GM12801 (cell line): ENCODE data around the gene ZNF827.

ENCODE experiments used
- TF ChIP-seq, protein P1 (sequence below): IDR thresholded peaks from one replicate; pipeline ENCODE4 v1.5.1; 2011; ENCODE audit warnings: control low read depth; ENCODE audit not compliant: insufficient read length; ENCODE audit errors: extremely low read depth

ZNF827 gene

DNA sequence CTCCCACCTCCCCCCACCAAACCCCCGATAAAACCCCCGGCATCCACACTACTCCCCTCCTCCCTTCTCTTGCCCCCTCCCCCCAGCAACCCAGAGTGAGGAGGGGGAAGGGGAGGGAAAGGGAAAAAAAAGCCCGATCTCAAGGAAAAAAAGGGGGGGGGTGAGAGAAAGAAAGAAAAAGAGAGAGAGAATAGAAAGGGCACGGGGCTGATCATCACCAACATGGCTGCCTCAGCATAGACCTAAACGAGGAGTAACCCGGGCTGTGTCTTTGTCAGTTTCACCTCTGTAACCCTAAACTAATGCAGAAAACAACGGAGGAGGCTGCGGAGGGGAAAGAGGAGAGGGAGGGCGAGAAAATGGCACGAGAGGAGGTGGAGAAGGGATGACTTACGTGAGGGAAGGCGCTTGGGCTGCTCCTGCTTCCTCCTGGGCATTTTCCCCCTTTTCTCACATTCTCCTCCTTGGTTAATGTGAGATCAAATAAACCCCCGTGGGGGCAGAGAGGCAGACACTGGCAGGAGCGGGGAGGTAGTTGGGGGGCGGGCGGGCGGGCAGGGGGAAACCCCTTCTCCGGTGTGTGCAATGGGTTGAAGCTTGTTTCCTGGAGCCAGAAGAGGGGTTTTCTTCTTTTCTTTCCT is 532 bp downstream of the ZNF827 start:
- TF ChIP-seq, protein P1, sequence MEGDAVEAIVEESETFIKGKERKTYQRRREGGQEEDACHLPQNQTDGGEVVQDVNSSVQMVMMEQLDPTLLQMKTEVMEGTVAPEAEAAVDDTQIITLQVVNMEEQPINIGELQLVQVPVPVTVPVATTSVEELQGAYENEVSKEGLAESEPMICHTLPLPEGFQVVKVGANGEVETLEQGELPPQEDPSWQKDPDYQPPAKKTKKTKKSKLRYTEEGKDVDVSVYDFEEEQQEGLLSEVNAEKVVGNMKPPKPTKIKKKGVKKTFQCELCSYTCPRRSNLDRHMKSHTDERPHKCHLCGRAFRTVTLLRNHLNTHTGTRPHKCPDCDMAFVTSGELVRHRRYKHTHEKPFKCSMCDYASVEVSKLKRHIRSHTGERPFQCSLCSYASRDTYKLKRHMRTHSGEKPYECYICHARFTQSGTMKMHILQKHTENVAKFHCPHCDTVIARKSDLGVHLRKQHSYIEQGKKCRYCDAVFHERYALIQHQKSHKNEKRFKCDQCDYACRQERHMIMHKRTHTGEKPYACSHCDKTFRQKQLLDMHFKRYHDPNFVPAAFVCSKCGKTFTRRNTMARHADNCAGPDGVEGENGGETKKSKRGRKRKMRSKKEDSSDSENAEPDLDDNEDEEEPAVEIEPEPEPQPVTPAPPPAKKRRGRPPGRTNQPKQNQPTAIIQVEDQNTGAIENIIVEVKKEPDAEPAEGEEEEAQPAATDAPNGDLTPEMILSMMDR = no peak

DNA sequence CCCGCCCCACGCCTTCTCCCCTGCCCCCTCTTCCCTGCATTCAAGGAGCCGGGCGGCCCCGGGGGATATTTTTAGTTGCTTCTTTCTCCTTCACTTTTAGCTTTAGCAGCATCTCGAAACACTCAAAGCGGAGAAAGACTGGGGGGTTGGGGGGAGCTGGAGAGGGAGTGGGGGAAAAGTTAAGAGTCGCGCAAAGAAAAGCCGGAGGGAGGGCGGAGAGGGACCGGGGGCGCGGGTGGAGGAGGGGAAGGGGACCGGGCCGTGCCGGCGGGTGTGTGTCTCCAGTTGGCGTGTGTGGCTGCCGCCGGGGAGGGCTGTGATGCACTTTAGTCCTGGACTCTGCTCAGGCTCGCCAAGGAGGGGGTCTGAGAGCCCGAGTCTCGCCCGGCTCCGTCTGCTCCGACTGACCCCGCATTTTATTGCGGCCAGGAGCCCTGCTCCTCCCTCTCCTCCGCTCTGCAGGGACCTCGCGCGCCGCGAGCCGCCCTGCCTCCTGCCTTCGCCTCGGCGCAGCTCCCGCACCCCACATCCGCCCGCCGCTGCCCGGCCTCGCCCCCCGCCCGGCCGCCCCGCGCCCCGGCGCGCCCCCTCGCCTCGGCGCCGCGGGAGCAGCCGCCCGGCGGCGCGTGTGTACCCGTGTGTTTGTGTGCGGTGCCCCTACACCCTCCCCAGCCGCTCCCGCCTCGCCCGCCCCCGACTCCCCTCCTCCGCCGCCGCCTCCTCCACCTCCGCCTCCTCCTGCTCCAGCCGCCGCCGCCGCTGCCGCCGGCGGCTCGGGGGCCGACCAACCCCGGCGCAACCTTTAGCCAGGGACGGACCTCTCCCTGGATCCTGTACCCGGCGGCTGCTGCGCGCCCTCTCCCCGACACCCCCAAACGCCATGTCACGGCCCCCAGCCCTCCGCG is 1.4 kb downstream of the ZNF827 start:
- TF ChIP-seq, protein P1 = no peak

DNA sequence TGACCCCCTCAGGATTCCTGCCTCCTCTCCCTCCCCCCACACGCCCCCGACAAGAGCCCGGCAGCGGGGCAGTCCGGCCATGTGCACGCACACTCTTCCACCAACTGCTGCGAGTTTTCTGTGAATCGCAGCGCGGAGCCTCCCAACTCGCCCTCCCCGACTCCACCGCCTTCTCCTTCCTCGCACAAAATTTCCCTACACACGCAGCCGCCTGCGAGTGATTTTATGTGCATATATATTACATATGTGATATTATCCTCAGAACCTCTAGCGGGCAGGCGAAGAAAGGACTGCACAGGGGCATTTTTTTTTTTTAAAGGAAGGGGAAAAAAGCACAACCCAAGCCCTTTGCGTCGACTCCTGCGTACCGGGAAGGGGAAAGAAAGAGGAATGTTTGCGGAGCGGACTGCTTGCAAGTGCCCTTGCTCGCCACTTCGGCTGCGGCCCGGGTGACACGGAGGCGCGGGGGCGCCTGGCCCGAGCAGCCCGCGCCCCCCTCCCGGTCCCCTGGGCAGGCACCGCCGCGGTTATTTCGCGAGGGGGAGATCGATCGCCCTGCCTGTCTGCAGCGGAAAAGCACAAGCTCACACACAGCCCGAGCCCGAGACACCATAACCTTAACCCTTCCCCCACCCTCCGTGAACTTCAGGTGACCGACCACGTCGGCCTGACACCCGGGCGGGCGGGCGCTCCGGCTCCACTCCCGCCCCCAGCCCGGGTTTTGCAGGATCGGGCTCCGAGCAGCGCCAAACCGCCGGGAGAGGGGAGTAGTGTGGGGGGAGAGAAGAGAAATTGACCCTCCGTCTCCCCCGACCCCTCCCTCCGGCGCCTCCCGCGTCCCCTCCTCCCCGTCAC is 2.3 kb downstream of the ZNF827 start:
- TF ChIP-seq, protein P1 = no peak

DNA sequence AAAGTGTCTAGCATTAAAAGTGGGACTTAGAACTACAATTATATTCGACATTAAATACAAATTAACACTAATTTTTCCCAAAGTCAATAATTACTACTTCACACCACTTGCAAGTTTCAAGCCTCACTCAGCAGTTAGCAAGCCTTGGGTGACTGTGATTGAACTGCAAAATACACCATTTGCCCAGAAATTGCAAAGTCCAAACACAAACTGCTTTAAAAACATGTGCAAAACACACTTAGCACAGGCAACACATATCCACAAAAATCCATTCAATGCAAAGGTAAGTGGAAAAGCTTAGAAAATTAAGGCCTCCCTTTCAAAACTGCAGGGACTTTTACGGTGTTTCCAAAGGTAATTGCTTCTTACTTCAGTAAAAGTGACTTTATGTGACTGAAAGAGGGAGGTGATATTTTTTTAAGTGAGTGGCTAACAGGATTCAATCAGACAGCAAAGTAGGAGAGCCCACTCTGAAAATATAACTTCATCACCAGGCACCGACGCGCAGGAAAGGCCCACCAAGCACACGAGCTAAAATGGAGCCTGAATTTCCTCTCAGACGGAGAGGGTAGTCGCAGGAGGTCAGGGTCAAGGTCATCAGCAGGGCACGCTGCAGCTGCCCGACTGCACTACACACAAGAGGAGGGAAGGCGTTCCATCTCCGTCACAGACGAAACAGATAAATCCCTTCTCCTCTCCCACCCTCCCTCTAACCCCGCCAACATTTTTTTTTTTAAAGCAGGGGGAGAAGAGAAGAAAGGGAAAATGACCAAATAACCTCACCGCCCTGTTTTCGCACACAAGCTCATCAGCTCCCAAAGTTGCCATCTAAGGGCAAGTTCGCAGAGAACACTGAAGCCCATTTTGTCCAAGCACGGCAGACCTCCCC is 3.1 kb downstream of the ZNF827 start:
- TF ChIP-seq, protein P1 = no peak

DNA sequence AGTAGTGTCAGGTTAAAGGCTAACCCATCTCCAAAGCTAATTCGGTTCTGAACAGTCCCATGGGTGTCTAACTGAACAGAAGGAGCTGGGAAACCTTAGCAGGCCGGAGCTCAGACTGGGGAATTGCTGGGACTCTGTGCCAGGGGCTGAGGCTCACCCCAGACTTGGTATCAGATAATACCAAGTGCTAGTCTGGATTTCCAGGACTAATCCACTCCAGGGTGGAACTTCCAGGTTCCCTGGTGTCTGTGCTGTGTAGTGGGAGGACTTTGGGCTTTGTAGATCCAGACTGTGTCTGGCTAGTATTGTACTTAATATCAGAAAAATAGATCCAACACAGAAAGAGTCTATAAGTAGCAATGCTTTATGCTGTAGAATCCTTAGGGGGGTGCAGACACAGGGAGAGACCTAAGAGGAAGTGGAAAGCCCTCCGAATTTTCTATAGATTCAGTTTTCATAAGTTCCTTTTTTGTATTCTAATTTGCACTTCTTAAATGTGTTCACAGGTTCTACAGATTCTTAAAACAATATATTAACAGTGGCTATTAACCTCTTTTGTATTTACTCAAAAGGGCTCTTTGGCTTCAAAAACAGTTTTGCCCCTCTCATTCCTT is 4.1 kb downstream of the ZNF827 start:
- TF ChIP-seq, protein P1 = no peak

DNA sequence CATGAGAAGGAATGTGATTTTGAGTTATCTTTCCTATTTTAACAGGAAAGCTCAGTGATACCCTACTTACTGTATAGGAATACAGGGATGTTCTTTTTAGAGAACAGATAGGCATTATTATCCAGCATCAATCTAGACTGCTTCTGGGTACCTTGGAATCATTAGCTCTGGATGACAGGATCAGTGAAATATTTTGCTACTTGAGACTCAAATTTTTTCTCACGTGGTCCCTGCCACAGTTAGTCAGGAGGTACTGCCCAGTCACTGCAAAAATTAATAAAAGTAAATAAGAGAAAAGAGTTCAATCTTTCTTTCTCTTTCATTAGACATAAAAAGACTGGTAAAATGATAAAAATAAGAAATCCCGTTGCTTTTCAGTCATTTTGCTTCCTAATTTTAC is 5.5 kb downstream of the ZNF827 start:
- TF ChIP-seq, protein P1 = no peak
